Middle frontal gyrus (tissue), 1 donor: ENCODE data around the gene OPA1.

Experiments
- DNase-seq: peaks from one replicate; pipeline ENCODE4 v3.0.0-alpha.2; 2015; ENCODE audit warnings: low spot score; ENCODE audit errors: extremely low spot score

The OPA1 gene

GRCh38 chr3:193592841-193593667 is at the start of gene OPA1:
OPA1 (plus strand) TSS chr3:193593208; CDS start chr3:193593378, 170 bp downstream.
- peak; percentile 96 for DNase-seq

GRCh38 chr3:193544289-193544688 is 48.7 kb upstream of the OPA1 start:
- DNase-seq, result no peak

- no peak for DNase-seq
These were observed 47.7 kb upstream of the OPA1 start for GRCh38 chr3:193545304-193545703.

GRCh38 chr3:193546129-193546528 is 46.9 kb upstream of the OPA1 start:
- no peak for DNase-seq

- no peak for DNase-seq
These were observed 44.6 kb upstream of the OPA1 start for GRCh38 chr3:193548406-193548805.

- no peak for DNase-seq
These were observed 40.1 kb upstream of the OPA1 start for GRCh38 chr3:193552923-193553322.

GRCh38 chr3:193553586-193553985 is 39.4 kb upstream of the OPA1 start:
- DNase-seq, result no peak

- DNase-seq, result no peak
These were observed 38.2 kb upstream of the OPA1 start, which contains the start of gene ATP13A4 for GRCh38 chr3:193554811-193555210. ATP13A4 (minus strand) TSS chr3:193554895; CDS start chr3:193554799, 96 bp downstream.

- DNase-seq, result no peak
These were observed 36.2 kb upstream of the OPA1 start for GRCh38 chr3:193556841-193557240.

- no peak for DNase-seq
These were observed 33.9 kb upstream of the OPA1 start for GRCh38 chr3:193559100-193559499.

- DNase-seq, result no peak
These were observed 32.9 kb upstream of the OPA1 start for GRCh38 chr3:193560091-193560490.

- DNase-seq, result no peak
These were observed 32.1 kb upstream of the OPA1 start for GRCh38 chr3:193560870-193561269.

- no peak for DNase-seq
These were observed 29.6 kb upstream of the OPA1 start for GRCh38 chr3:193563426-193563825.

- no peak for DNase-seq
These were observed 29.0 kb upstream of the OPA1 start for GRCh38 chr3:193564012-193564411.

- DNase-seq, result no peak
These were observed 23.9 kb upstream of the OPA1 start for GRCh38 chr3:193569119-193569518.

- DNase-seq, result peak; percentile 72
These were observed 20.5 kb upstream of the OPA1 start for GRCh38 chr3:193572426-193572908.

- DNase-seq, result no peak
These were observed 19.4 kb upstream of the OPA1 start for GRCh38 chr3:193573403-193574191.

- DNase-seq, result no peak
These were observed 18.4 kb upstream of the OPA1 start for GRCh38 chr3:193574488-193575070.

GRCh38 chr3:193585530-193585929 is 7.5 kb upstream of the OPA1 start:
- no peak for DNase-seq

- no peak for DNase-seq
These were observed 6.5 kb upstream of the OPA1 start for GRCh38 chr3:193586526-193586925.

- no peak for DNase-seq
These were observed 3.9 kb upstream of the OPA1 start for GRCh38 chr3:193589129-193589528.

GRCh38 chr3:193589616-193590015 is 3.4 kb upstream of the OPA1 start:
- no peak for DNase-seq
